Mesothelial cell of epicardium (in vitro differentiated cells): ENCODE measurements around the gene FAT1. TPM values are rescaled to one million over a fixed set of nuclear protein-coding genes. Genes with fewer than 3 reads are reported as not detected.
A peak's percentile ranks its signal among the peaks of the same experiment; 100 is the strongest.

Experiments
- DNase-seq, 2 experiments: peaks; one replicate each; pipeline ENCODE4 v3.0.0; 2021; ENCODE audit warnings: low spot score in 2 of 2; ENCODE audit not compliant: unreplicated experiment in 2 of 2
- H3K27ac Mint-ChIP-seq: 2 replicates; pipeline ENCODE4 v1.8.0; 2021; ENCODE audit warnings: mixed read lengths
- H3K27me3 Mint-ChIP-seq: 2 replicates; pipeline ENCODE4 v1.8.0; 2021; ENCODE audit warnings: low read depth, mixed read lengths
- H3K36me3 Mint-ChIP-seq: 2 replicates; pipeline ENCODE4 v1.8.0; 2021; ENCODE audit warnings: mixed read lengths
- H3K4me1 Mint-ChIP-seq: 2 replicates; pipeline ENCODE4 v1.8.0; 2021; ENCODE audit warnings: mixed read lengths
- H3K4me3 Mint-ChIP-seq: 2 replicates; pipeline ENCODE4 v1.8.0; 2021; ENCODE audit warnings: mild to moderate bottlenecking, moderate library complexity, mixed read lengths
- H3K9me3 Mint-ChIP-seq: 2 replicates; pipeline ENCODE4 v1.8.0; 2021; ENCODE audit warnings: mixed read lengths
- CTCF ChIP-seq: fragments of 200-600 bp; sonication (generic); IDR thresholded peaks from one replicate; pipeline ENCODE4 v1.5.0; 2021; ENCODE audit warnings: antibody characterized with exemption; ENCODE audit not compliant: unreplicated experiment
- total RNA-seq: library from RNA; stranded (reverse); gene quantifications from 3 replicates; pipeline ENCODE4 v1.2.1, GENCODE V29; 2021

FAT1 gene
- total RNA-seq, 1 donor from 2014 or later = 224 TPM

GRCh38 chr4:186634591-186635128 is 89.0 kb downstream of the FAT1 start:
- Mint-ChIP-seq H3K4me1 (peaks cover 5% of the 10 kb centered on the region), H3K36me3 (peaks cover 55% of the 10 kb centered on the region), H3K27me3 (no peaks in the 10 kb centered on the region), H3K27ac (no peak overlapping the region), H3K9me3 (no peaks in the 10 kb centered on the region), H3K4me3 (no peak overlapping the region)
- no peak for TF ChIP-seq CTCF
- DNase-seq = no peak

- no peak for DNase-seq
- H3K36me3 Mint-ChIP-seq = peaks cover 60% of the 10 kb centered on the region
- peaks cover 5% of the 10 kb centered on the region for H3K4me1 Mint-ChIP-seq
- no peaks in the 10 kb centered on the region for H3K9me3 Mint-ChIP-seq
- no peak overlapping the region for H3K4me3 Mint-ChIP-seq
- no peak for TF ChIP-seq CTCF
- no peak overlapping the region for H3K27ac Mint-ChIP-seq
- H3K27me3 Mint-ChIP-seq = no peaks in the 10 kb centered on the region
These were observed 89.8 kb downstream of the FAT1 start for GRCh38 chr4:186633844-186634243.

- H3K4me1 Mint-ChIP-seq = peaks cover 12% of the 10 kb centered on the region
- no peaks in the 10 kb centered on the region for H3K9me3 Mint-ChIP-seq
- no peak for DNase-seq
- H3K4me3 Mint-ChIP-seq = no peak overlapping the region
- no peak overlapping the region for H3K27ac Mint-ChIP-seq
- no peaks in the 10 kb centered on the region for H3K27me3 Mint-ChIP-seq
- no peak for TF ChIP-seq CTCF
- peaks cover 70% of the 10 kb centered on the region for H3K36me3 Mint-ChIP-seq
These were observed 93.5 kb downstream of the FAT1 start for GRCh38 chr4:186630128-186630527.

- TF ChIP-seq CTCF = no peak
- no peak for DNase-seq
- Mint-ChIP-seq H3K27me3 (no peaks in the 10 kb centered on the region), H3K9me3 (no peaks in the 10 kb centered on the region), H3K4me3 (no peak overlapping the region), H3K4me1 (peaks cover 24% of the 10 kb centered on the region), H3K36me3 (peaks cover 59% of the 10 kb centered on the region), H3K27ac (peak overlapping the region; percentile 22)
These were observed 95.5 kb downstream of the FAT1 start for GRCh38 chr4:186628058-186628711.

- Mint-ChIP-seq H3K4me1 (peaks cover 31% of the 10 kb centered on the region), H3K4me3 (no peak overlapping the region), H3K27me3 (no peaks in the 10 kb centered on the region), H3K27ac (peak overlapping the region; percentile 22), H3K9me3 (no peaks in the 10 kb centered on the region), H3K36me3 (peaks cover 58% of the 10 kb centered on the region)
- DNase-seq = no peak
- TF ChIP-seq CTCF = no peak
These were observed 96.3 kb downstream of the FAT1 start for GRCh38 chr4:186627226-186627865.
